HG02884 (cell line): ENCODE measurements around the gene EPB41L3.
A peak's percentile ranks its signal among the peaks of the same experiment; 100 is the strongest.

Experiments
- ATAC-seq: cut with Tn5 transposase; IDR thresholded peaks from one replicate; pipeline ENCODE4 v1.9.1; 2021; ENCODE audit warnings: mild to moderate bottlenecking, moderate library complexity; ENCODE audit not compliant: unreplicated experiment

The EPB41L3 gene

DNA sequence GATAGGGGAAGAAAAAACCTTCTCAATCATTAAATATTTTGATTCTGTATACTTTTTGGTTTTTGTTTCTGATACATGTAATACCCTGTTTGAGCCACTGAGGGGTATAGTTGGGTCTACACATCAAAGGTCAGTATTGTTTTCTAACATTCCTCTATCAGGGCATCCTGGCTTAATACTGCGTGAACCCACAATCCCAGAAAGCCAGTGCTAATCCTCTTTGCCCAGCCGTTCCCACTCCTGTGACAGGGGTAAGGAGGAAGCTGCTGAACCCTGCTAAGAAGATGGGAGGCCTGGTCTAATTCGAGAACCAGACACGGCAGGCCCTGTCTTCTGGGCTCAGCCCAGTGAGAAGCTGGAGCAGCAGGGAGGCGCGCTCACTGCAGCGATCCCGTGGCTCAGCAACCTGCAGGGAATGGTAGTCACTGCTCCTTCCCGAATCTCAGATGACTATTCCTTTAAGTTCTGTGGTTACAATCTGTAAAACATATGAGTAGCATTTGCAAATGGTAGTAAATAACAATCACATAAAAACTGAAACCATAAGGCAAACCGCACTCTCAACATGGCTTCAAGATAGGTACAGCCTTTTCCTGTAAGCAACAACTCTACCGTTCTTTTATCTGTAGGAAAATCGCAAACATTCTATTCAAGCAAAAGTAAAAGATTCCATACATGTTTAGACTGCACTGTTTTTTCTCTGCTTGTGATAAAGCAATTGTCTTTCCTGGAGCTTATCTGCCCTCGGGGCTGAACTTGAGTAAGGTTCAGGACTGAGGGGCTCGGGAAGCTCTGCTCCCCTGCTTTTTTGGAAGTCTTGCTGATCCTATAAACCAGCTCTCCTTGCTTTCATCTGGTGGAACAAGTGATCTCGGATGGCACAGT, 87.0 kb downstream of the EPB41L3 start:
- peak; percentile 74 for ATAC-seq

- no peak for ATAC-seq
These were observed 88.1 kb downstream of the EPB41L3 start for GRCh38 chr18:5455674-5456073.

GRCh38 chr18:5452943-5453443, 90.8 kb downstream of the EPB41L3 start:
- no peak for ATAC-seq

DNA sequence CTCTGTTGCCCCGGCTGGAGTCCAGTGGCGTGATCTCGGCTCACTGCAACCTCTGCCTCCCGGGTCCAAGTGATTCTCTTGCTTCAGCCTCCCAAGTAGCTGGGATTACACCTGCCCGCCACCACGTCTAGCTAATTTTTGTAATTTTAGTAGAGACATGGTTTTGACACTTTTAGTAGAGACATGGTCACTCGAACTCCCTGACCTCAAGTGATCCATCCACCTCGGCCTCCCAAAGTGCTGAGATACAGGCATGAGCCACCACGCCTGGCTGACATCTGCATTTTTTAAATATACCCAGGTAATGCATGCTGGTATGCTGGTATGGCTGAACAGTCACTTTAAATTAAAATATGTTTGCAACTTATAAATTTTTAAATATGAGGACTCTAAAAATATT, 91.9 kb downstream of the EPB41L3 start:
- no peak for ATAC-seq

DNA sequence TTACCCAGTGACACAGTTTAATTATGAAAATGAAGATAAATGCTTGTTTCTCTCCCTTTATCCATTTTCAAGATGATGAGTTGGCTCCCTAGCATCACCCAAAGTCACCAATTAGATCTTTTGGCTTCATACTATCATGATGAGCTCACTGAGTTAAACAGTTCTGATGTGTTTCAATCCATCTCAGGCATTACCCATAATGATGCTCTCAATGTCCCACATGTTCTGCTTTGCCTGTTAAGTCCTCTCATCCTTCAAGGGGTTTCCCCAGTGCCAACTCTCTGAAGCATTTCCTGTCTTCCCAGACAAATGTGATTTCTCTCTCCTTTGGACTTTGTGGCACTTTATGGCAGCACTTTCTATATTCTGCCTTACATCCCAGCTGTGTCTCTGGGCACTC, 92.6 kb downstream of the EPB41L3 start:
- ATAC-seq, result no peak

DNA sequence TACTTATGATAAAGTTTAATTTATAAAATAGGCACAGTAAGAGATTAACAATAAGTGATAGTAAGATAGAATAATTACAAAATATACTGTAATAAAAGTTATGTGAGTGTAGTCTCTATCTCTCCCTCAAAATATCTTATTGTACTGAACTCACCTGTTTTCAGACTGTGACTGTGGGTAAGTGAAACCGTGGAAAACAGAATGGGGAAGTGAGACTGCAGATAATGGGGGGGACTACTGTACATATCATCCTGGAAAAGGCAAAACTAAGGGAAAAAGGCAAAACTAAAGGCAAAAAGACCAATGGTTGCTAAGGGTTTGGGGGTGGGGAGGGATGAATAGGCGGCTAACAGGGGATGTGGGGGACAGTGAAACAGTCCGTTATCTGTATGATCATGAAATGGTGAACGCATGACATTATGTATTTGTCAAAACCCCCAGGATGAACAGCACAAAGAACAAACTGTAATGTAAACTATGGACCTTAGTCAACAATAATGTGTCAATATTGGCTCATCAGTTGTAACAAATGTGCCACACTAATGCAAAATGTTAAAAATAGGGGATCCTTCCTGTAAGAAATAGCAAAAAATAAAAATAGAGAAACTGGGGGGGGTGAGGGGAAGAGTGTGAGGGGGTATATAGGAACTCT, 93.8 kb downstream of the EPB41L3 start:
- ATAC-seq, result no peak

DNA sequence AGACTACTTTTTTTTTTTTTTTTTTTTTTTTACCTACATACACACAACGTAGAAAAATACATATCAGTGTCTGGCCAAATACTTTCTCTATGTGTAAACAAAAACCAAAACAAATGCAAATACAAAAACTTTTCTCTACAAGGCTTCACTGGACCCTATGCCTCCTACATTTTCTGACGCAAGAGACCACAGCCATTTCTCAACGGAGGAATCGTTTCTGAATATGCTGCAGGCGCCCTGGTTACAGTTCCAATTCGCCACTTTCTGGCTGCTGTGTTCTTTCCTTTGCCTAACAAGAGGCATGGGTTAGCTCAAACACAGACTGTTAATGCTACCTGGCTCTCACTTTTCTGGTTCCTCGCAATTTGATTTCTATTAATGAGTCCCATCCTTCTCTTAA, 96.4 kb downstream of the EPB41L3 start:
- no peak for ATAC-seq

DNA sequence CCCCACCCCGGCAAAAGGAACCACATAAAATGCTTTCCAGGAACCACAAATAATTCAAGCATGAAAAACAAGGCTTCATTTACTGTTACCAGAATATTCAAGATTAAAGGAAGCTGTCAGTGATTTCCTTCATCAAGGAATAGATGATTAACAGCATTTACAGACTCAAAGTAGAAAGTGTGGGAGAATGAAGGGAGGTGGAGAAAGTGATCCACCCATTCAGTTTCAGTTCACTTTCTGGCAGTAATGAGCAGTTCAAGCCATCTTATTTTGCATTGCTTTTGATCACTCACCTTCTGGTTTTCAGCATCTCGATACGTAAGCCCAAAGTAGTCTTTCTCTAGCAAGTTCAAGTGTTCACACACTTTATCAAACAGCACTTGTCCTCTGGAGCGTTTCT, 99.0 kb downstream of the EPB41L3 start:
- ATAC-seq, result peak; percentile 42

DNA sequence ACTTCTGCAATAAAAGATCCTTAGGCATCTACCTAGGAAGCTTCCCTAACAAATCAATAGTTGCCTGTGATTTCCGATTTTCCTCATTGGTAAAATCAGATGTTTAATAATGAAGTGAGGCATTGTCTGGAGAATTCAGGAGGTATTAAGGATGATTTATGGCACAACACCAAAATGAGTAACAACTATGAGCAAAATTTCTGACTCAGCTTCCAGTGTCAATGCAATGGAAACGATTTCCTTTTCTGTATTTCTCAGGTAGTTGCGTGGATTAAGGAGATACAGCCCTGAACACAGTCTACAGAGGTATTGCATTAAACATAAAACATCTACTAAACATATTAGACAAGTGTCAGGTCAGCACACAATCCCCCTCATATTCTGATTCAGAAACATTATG, 99.5 kb downstream of the EPB41L3 start:
- ATAC-seq, result no peak

DNA sequence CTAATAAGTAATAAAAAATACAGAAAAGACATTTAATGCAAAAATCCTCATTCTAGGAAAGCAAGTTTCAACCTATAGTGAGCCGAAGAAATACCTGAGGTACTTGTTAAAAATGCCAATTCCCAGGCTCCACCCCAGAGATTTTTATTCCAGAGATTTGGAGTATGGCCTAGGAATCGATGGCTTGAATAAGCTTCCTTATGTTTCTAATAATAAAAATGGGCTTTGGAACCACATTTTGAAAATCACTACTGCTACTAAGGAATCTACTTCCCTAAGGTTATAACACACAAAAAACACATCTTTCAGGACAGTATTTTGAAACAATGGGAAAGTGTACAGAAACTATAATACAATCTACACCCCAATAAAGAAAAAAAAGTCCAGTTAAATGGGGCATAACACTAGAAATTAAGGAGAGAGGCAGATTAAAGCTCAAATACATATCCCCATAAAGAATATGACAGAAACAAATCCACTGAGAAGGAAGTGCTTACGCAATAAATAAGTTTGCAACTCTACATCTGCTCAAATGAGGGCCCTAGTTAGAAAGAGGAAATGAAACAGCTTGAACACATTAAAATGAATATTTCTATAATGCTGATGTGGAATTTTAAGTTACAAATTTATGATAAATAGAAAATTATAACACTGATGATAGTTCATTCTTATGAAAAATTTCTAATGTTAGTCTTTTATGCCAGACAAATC, 103.7 kb downstream of the EPB41L3 start:
- ATAC-seq, result no peak

DNA sequence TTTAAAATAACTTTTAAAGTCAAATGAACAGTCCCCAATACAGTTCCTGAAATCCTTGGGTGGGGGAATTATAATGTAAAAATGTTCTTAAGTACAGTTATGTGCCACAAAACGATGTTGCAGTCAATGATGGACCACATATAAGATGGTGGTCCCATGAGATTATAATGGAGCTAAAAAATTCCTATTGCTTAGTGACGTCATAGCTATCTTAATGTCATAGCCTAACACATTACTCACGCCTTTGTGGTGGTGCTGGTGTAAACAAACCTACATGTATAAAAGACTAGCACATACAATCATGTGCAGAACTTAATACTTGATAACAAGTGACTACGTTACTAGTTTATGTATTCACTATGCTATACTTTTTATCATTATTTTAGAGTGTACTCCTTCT, 109.4 kb downstream of the EPB41L3 start:
- ATAC-seq, result no peak

DNA sequence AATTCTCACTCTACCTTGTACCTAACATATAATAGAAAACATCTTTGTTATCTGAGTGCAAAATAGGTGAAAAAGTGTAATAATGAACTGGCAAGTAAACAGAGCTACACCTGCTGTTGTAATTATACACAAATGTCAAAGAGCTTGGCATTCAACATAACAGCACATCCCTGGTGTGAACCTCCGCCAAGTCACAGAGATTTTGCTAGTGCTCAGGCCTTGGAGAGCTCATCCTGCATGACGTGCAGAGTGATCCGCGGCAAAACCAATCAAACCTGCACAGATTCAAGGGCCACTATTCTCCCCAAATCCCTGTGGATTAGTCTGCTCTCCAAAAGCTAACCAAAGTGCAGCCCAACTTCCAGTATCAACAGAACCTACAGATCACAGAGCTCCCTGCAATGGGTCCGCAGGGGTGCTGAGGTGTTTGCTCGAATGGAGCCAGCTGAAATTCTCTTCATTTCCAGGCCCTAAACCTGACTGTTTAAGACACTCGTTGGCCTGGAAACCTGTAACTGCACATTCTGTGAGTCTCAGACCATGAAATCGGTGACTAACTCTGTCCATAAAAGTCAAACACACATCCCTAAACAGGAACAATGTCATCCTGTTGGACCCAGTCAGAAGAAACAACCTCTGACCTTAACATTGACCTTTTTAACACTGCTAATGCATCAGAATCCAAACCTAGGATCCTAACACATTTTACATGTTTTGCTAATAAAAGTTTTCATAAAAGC, 111.8 kb downstream of the EPB41L3 start:
- ATAC-seq, result no peak

- no peak for ATAC-seq
These were observed 113.7 kb downstream of the EPB41L3 start for GRCh38 chr18:5430131-5430530.

GRCh38 chr18:5429681-5430080, 114.1 kb downstream of the EPB41L3 start:
- ATAC-seq, result no peak

DNA sequence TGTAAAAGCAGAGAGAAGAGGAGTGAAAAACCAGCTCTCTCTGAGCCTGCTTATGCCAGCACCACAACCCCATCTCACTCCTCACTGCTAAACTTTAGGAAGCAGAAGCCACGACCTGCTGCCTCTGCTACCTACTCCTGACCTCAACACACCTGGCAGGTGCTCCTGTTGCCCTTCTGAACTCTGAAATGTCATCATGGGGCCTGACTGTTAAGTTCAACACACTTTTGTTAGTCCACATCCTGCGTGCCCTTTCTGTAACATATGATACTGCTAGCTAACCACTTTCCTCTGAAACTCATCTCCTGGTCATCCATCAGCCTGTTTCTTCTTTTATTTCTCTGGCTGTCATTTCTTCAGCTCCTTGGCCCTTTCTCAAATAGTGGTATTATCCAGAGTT, 118.1 kb downstream of the EPB41L3 start:
- ATAC-seq, result no peak

DNA sequence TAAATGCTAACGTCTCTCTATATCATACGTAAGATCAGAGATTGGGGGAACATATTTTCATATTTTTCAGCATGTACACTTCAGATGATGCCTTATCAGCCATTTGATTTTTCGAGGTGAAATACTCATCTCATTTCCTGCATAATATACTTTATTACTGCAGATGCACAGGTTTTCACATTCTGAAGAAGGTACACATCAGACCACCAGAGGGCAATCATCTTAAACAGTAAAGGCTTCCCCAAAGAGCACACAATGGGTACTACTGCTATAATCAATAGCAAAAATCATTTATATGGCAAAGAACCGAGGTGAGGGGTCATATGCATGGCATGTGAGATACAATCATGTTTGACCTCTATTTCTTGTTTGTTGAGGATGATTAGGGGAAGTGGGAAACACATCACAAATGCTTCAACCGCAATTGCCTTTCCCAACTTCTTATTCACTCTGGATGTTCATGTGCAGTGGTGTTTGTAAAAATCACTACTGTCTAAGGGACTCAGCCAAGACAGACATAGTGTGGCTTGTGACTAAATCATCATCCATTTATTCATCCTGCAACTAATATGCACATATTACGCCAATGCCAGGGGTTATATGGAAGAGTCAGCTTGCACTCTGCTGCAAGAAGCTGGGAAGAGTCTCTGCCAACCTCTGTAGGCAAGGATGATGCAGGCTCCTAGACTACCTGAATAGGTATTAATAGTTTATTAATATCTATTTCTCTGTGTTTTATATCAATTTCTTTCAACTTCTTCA, 118.7 kb downstream of the EPB41L3 start:
- peak; percentile 78 for ATAC-seq

DNA sequence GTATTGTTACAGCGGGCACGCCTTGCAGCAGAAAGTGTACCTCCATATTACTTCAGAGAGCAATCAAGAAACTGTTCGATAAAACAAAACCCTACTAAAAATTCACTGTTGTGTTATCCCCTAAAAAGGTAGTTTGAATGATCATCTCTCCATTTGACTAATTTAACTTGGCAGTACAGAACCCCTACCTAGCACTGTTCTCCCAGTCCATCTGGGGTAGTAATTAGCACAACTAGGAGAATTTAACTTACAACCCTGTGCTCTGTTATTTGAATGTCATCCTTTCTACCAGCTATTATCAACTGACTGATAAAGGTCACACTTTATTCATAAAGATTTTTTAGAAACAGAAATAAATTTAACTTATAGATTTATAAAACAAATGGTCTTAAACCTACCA, 121.2 kb downstream of the EPB41L3 start:
- no peak for ATAC-seq

GRCh38 chr18:5421981-5422380, 121.8 kb downstream of the EPB41L3 start:
- ATAC-seq, result no peak

GRCh38 chr18:5420906-5421305, 122.9 kb downstream of the EPB41L3 start:
- no peak for ATAC-seq

- no peak for ATAC-seq
These were observed 124.2 kb downstream of the EPB41L3 start for GRCh38 chr18:5419601-5420000.
